Measurements from ENCODE around the gene TDRD12.

Gene TDRD12

DNA sequence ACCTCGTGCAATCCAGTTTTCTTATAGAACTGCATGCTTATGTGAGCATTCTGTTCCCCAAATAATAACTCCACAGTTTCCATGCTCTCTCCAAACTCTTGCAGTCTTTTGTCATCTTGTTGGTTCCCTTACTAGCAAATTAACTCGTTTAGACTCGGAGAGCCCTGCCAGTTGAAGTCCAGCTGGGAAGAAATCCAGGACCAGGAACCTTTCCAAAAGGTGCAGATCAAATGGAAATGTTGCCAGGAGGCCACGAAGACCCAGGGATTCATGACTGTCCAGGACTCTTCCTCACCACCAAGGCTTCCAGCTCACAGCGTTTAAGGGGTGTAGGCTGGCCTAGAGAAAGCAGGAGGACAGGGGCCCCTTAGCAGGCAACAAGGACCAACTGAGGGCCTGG is 2.1 kb upstream of the TDRD12 start:
- Histone ChIP-seq H3K9me3 (ENCODE audit: insufficient read depth, low read length) (no peaks in the 10 kb centered on the region), H3K36me3 (ENCODE audit: low read length) (no peaks in the 10 kb centered on the region), H4K20me1 (ENCODE audit: low read depth, low read length) (no peaks in the 10 kb centered on the region), H3K9ac (ENCODE audit: low read length) (no peak overlapping the region), H2AFZ (ENCODE audit: low read depth, low read length, severe bottlenecking) (no peak overlapping the region), H3K27ac (ENCODE audit: low read depth, low read length) (no peak overlapping the region), H3K4me2 (ENCODE audit: low read depth, low read length, poor library complexity, severe bottlenecking) (no peak overlapping the region), H3K79me2 (ENCODE audit: insufficient read depth, low read length) (no peaks in the 10 kb centered on the region), H3K27me3 (ENCODE audit: low read length) (no peaks in the 10 kb centered on the region), H3K9me2 (replicated peaks; ENCODE audit: insufficient read depth, low read length) (no peaks in the 10 kb centered on the region), H3K4me3 (ENCODE audit: insufficient read depth, low read length, poor library complexity, severe bottlenecking) (no peak overlapping the region), H3F3A (ENCODE audit: insufficient read depth) (no peaks in the 10 kb centered on the region)
- TF ChIP-seq, protein P1, sequence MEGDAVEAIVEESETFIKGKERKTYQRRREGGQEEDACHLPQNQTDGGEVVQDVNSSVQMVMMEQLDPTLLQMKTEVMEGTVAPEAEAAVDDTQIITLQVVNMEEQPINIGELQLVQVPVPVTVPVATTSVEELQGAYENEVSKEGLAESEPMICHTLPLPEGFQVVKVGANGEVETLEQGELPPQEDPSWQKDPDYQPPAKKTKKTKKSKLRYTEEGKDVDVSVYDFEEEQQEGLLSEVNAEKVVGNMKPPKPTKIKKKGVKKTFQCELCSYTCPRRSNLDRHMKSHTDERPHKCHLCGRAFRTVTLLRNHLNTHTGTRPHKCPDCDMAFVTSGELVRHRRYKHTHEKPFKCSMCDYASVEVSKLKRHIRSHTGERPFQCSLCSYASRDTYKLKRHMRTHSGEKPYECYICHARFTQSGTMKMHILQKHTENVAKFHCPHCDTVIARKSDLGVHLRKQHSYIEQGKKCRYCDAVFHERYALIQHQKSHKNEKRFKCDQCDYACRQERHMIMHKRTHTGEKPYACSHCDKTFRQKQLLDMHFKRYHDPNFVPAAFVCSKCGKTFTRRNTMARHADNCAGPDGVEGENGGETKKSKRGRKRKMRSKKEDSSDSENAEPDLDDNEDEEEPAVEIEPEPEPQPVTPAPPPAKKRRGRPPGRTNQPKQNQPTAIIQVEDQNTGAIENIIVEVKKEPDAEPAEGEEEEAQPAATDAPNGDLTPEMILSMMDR (IDR thresholded peaks at IDR 0.05; ENCODE audit: insufficient read depth, low read length, poor library complexity, severe bottlenecking): no peak
- no peak for TF ChIP-seq EZH2phosphoT487 (conservative IDR thresholded peaks at IDR 0.05; ENCODE audit: low read length)

DNA sequence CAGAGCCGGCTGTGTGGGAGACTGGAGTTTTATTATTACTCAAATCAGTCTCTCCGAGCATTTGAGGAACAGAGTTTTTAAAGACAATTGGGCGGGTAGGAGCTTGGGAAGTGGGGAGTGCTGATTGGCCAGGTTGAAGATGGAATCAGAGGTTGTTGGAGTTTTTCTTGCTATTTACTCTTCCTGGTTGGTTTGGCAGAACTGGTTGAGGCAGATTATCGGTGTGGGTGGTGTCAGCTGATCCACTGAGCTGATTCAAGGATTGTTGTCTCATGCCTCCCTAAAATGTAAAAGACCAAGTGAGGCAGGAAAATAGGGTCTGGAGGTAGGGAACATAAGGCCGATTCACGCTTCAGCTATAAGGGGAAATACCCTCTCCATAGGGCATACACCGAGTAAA is 1.3 kb upstream of the TDRD12 start:
- H3K79me2 ChIP-seq (ENCODE audit: insufficient read depth, low read length): no peaks in the 10 kb centered on the region
- H3K27me3 ChIP-seq (ENCODE audit: low read length): no peaks in the 10 kb centered on the region

DNA sequence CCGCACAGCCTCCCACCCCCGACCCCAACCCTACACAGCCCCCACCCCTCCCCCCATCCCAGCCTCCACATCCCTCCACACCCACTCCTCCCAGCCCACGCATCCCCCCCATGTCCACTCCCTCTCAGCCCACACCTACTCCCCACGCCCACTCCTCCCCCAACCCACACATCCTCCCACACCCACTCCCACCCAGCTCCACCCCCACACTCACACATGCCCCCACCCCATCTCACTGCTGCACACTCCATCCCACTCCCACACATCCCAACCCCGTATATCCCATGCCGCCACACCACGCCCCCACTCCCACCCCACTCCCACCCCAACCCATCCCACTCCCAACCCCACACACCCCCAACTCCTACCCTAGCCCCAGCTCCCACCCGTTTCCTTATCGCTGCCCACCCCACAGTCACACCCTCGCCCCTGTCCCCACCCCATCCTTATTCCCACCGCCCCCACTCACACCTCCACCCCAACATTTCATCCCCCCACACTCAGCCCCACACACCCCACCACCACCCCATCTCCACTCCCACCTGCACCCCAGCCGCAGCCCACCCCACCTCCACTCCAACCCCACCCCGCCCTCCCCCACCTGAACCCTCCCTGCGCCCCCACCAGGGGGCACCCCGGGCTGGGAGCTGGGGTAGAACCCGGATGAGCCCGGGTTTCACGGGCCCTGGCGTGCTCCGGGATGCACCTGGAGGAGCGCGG is 809 bp downstream of the TDRD12 start:
- Histone ChIP-seq H3K9me3 (ENCODE audit: insufficient read depth, low read length) (no peaks in the 10 kb centered on the region), H3K4me3 (ENCODE audit: insufficient read depth, low read length, poor library complexity, severe bottlenecking) (no peak overlapping the region), H3K27me3 (ENCODE audit: low read length) (no peaks in the 10 kb centered on the region), H3K36me3 (ENCODE audit: low read length) (no peaks in the 10 kb centered on the region), H4K20me1 (ENCODE audit: low read depth, low read length) (no peaks in the 10 kb centered on the region), H2AFZ (ENCODE audit: low read depth, low read length, severe bottlenecking) (no peak overlapping the region), H3K9me2 (replicated peaks; ENCODE audit: insufficient read depth, low read length) (no peaks in the 10 kb centered on the region), H3K9ac (ENCODE audit: low read length) (no peak overlapping the region), H3K79me2 (ENCODE audit: insufficient read depth, low read length) (no peaks in the 10 kb centered on the region), H3K27ac (ENCODE audit: low read depth, low read length) (no peak overlapping the region), H3F3A (ENCODE audit: insufficient read depth) (no peaks in the 10 kb centered on the region), H3K4me2 (ENCODE audit: low read depth, low read length, poor library complexity, severe bottlenecking) (no peak overlapping the region)
- TF ChIP-seq, protein P1 (IDR thresholded peaks at IDR 0.05; ENCODE audit: insufficient read depth, low read length, poor library complexity, severe bottlenecking): no peak
- no peak for TF ChIP-seq EZH2phosphoT487 (conservative IDR thresholded peaks at IDR 0.05; ENCODE audit: low read length)

More for the DNA sequence above, 1.3 kb upstream of the TDRD12 start:
- Histone ChIP-seq H3K4me2 (ENCODE audit: low read depth, low read length, poor library complexity, severe bottlenecking) (no peak overlapping the region), H4K20me1 (ENCODE audit: low read depth, low read length) (no peaks in the 10 kb centered on the region), H3K36me3 (ENCODE audit: low read length) (no peaks in the 10 kb centered on the region), H3K9me3 (ENCODE audit: insufficient read depth, low read length) (no peaks in the 10 kb centered on the region), H3K4me3 (ENCODE audit: insufficient read depth, low read length, poor library complexity, severe bottlenecking) (no peak overlapping the region), H3K9me2 (replicated peaks; ENCODE audit: insufficient read depth, low read length) (no peaks in the 10 kb centered on the region), H2AFZ (ENCODE audit: low read depth, low read length, severe bottlenecking) (no peak overlapping the region), H3K27ac (ENCODE audit: low read depth, low read length) (no peak overlapping the region), H3F3A (ENCODE audit: insufficient read depth) (no peaks in the 10 kb centered on the region), H3K9ac (ENCODE audit: low read length) (no peak overlapping the region)
- TF ChIP-seq EZH2phosphoT487 (conservative IDR thresholded peaks at IDR 0.05; ENCODE audit: low read length): no peak
- TF ChIP-seq, protein P1 (IDR thresholded peaks at IDR 0.05; ENCODE audit: insufficient read depth, low read length, poor library complexity, severe bottlenecking): no peak

Measured in SU-DHL-6 (cell line).